DMS53 (cell line): ENCODE data around the gene BAZ2A.

Experiments
- DNase-seq: peaks from one replicate; lab custom pipeline; 2025; lab: John Stamatoyannopoulos, UW

BAZ2A gene

GRCh38 chr12:56634837-56635791, 5.0 kb upstream of the BAZ2A start:
- DNase-seq = peak; percentile 95

GRCh38 chr12:56634242-56634836, 4.2 kb upstream of the BAZ2A start:
- peak; percentile 73 for DNase-seq

DNA sequence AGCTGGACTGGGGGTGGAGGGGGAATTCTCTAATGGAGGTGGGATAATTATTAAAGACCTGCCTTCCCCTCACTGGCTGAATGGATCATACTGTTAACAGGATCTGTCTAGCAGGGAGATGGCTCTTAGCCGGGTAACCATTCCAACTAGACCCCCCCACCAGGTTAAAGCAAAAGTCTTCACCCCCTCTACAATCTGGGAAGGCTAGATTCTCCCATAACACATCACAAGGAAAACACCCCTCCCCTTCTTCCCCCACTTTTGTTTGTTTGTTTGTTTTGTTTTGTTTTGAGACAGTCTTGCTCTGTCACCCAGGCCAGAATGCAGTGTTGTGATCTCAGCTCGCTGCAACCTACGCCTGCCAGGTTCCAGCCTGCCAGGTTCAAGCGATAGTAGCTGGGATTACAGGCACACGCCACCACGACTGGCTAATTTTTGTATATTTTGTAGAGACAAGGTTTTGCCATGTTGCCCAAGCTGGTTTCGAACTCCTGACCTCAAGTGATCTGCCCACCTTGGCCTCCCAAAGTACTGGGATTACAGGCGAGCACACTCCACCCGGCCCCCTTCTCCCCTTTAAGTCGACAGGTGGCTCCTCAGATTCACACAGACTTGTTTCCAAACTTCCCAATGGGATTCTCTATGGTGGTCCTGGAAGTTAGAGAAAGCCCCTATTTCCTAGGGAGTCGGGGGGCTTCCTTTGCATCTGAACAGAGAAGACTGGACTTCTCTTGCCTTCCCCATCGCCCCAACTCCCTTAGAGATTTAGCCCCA, 3.5 kb upstream of the BAZ2A start:
- no peak for DNase-seq

GRCh38 chr12:56632701-56633467, 2.8 kb upstream of the BAZ2A start:
- DNase-seq = no peak

GRCh38 chr12:56631790-56632700, 1.9 kb upstream of the BAZ2A start:
- peak; percentile 27 for DNase-seq

DNA sequence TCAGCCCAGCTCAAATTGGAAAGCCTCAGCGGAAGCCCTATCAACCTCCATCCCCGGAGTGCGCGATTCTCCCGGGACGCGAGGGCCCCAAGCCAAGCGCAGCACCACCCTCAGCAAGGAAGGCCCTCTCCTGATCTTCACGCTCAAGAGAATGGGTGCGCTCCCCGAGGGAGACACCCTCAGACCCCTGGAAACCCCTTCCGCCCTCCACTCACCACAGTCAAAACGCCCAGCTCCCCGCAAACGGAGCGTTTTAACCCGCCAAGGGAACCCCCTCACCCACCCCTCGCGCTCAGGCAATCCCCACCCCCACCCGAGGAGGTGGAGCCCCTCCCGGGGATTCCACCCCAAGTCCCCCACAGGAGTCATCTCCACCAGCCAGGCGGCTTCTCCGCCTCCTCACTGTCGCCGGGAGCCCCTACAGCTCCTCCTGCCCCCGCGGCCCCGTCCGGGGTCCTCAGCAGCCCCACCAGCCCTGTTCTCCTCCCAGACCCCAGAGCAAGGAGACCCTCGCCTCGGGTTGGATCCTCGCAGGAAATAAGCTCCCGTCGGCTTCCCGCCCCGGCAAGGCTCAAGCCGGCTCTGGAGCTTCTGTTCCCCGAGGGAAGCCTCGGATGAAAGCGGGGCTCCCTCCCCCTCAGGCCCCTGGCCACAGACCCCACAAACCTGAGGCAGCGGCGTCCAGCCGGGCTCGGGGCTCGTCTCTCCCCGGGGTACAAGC, 507 bp downstream of the BAZ2A start:
- peak; percentile 59 for DNase-seq

DNA sequence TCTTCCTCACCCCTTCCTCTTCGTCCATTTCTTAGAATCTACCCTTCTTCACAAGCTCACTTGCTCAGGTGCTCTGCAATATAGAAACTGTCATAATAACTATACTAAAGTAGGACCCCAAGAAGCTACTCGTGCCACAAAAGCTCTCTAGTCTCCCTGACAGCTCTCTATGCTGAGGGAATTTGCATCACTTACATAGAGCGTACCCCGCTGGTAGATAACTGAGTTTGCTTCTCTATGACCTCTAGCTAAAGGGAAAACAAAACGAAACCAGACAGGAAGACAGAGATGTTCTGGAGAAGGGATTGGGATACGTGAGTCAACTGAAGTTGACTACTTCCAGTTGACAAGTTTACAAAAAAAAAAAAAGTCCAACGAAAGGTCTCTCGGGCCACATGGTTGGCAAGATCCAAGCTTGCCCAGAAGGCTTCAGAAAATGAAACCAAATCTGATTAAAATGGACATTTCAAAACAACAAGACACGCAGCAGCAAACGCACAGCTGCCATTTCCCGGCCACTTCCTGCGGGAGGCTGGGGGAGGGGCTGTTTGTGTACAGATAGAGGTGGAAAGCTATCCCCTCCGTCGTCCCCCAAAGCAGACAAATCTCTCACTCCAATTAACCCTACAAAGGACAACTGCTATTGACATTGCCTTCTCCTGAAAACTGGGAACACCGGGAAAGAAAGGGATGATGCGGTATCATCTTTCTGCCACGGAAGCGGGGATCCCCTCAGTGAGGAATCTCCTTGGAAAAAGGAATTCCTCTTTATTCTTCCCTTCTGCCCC, 1.3 kb downstream of the BAZ2A start:
- DNase-seq = peak; percentile 65

DNA sequence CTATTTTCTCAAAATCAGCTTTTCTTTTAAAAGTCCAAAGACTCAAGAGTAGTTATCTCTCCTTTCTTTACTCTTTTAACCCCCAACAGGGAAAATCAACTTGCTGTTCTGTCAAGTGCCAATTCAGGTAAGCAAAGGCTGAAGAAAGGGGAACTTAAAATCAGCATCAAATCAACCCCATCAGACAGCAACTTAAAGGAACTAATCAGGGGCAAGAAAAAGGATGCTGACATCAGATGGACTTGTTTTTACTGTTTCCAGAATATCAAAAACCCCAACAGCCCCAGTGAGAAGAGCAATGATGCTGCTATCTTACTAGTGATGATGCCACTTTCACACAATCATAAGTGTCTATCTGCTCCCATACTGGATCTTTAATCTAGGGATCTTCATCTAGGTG, 3.4 kb downstream of the BAZ2A start:
- no peak for DNase-seq

GRCh38 chr12:56622535-56622934, 7.6 kb downstream of the BAZ2A start:
- DNase-seq = no peak

- no peak for DNase-seq
Observed at GRCh38 chr12:56616925-56617324, 13.2 kb downstream of the BAZ2A start.

- no peak for DNase-seq
Observed at GRCh38 chr12:56616244-56616643, 13.9 kb downstream of the BAZ2A start.

GRCh38 chr12:56614627-56615026, 15.5 kb downstream of the BAZ2A start:
- no peak for DNase-seq

GRCh38 chr12:56604355-56604754, 25.8 kb downstream of the BAZ2A start:
- DNase-seq = no peak

DNA sequence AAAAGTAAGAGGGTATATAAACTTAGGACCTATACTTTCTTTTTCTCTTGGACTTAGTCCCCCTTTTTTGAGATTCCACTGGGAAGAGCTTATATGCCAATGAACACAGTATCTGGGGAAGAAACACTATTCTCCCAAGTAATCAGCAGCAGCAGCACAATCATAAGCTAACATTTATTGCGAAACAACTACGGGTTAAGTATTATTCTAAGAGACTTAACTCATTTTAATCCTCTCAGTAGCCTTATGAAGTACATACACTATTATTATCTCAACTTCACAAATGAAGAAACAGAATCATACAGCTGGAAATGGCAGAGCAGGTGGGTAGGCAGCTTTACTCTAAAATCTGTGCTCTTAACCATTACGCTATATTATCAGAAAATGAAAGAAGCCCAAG, 27.9 kb downstream of the BAZ2A start:
- DNase-seq = no peak

DNA sequence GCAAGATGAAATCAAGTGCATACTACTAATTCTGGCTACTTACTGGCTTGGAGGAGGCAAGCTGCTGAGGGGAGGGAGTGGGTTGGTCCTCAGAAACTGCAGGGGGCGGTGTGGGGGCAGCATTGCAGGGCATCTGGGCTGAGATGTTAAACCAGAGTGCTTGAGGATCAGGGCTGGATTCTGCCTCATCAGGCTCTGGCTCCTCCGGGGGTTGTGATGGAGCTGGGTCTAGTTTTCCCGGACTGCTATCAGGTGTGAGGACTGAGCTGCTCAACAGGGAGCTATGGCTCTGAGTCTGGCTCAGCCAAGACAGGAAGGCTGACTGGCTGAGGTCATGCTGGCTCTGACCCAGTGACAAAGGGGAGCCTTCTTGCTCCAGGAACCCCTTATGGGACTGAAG, 28.6 kb downstream of the BAZ2A start:
- peak; percentile 43 for DNase-seq

DNA sequence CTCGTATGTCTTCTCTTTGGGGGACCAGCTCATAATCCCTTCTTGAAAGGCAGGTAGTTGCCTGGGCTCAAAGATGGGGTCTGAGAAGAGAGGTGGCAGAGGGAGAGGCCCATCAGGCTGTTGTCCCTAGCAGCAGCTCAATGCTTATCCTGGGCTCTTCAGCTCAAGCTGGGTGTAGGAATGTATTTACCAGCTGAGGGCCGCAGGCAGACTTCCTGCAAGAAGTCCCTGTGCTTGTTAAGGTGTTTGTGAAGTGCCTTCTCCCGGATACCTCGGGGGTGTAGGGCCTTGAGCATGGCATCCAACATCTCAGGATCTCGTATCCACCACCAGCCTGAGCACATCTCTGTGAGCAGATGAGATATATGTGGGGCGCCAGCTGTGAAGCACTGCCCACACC, 29.4 kb downstream of the BAZ2A start:
- no peak for DNase-seq

DNA sequence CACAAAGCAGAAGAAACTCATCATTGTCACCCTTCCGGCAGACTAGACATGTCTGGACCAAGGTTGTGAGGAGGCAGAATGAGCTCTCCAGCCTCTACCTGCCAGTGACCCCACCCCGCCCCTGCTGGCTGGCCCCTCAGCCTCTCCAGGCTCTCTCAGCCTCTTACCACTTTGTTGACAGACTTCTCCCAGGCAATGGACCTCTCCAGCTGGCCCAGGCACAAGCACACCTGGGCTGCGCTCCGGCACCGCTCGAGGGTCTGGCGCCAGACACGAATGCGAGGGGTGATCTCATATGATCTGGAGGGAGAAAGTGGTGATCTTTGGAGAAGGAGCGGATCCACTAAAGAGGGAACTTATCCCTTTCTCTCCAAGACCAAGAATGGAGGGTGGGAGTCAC, 30.3 kb downstream of the BAZ2A start:
- DNase-seq = no peak

DNA sequence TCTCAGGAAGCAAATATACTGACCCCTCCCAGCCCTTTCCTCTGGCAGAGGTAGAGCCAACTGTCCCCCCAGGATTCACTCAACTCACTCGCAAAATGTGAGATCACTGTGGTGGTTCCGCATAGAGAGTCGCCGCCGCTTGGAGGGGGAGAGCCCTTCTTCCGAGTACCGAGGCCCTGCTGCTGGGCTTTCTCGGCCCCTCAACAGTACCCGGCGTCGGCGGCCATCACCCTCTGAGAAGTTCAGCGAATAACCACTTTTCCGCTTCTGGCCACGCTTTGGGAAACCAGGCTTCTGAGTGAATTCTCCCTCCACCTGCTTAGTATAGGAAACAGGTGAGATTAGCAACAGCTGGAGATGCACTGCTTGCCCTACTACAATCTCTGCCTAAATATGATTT, 31.1 kb downstream of the BAZ2A start:
- DNase-seq = no peak

- no peak for DNase-seq
Observed at GRCh38 chr12:56596815-56597214, 33.3 kb downstream of the BAZ2A start.
